ENCODE measurements around the gene FAM156B. TPM values are rescaled to one million over a fixed set of nuclear protein-coding genes. Genes with fewer than 3 reads are reported as not detected.
"Not testable (repeated sequence)": the region's sequence is repeated elsewhere in the genome, so short reads cannot be mapped to it uniquely, and the experiment has no call there.

FAM156B gene
- polyA plus RNA-seq, 1 experiment = 49.5 TPM

DNA sequence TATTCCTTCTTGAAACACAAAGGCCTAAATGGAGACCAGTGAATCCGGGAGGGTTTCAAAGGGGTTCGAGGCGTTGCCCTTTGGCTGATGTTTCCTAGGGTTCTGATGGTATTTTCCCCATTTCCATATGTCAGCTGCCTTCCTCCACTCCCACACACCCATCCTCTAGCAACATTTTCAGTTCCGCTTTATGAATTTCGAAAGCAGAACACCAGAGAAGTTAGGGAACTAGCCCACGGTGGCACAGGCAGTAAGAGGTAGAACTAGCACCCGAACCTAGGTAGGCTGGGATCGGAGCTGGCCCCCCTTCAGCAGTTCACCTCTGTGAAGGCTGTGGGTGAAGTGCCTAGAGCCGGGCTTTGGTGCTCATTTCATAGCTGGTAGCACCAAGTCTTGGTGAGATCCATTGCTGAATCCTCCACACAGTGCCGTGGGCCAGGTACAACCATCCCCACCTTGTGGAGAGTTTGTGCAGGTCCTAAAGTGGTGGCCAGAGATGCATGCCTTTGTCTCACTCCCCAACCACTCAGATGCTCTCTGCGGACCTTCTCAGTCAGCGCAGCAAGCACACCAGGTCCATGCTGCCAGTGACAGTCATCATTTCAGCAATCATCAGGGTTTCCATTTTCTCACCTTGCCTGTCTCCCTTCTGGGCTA lies 12.3 kb downstream of the FAM156B start:
- H3K36me3 ChIP-seq (ENCODE audit: control insufficient read depth, insufficient read depth, low read length); H3K4me3 ChIP-seq (ENCODE audit: low read depth, low read length); CTCF ChIA-PET; DNase-seq (ENCODE audit: low read depth); POLR2A ChIA-PET; H3K27me3 ChIP-seq (ENCODE audit: control insufficient read depth, insufficient read depth, low read length): not testable (repeated sequence)

DNA sequence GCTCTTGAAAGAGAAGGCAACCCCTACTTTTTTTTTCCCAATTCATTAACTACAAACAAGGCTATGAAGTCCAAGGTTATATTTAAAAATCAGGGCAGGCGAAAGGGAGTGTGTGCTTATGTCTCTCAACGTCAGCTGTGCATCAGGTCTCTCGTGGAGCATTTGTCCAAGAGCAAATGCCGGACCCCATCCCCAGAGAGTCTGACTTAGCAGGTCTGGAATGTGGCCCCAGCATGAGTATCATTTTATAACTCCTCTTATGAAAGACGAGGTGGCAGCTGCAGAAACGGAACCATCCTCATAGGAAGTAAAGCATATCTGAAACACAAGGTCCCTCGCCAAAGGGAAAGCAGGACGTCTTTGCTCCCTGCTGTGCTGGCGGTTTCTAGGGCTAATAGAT lies 16.6 kb downstream of the FAM156B start:
- POLR2A ChIA-PET; DNase-seq (ENCODE audit: low read depth); H3K27me3 ChIP-seq (ENCODE audit: control insufficient read depth, insufficient read depth, low read length); H3K36me3 ChIP-seq (ENCODE audit: control insufficient read depth, insufficient read depth, low read length); H3K4me3 ChIP-seq (ENCODE audit: low read depth, low read length); CTCF ChIA-PET: not testable (repeated sequence)

DNA sequence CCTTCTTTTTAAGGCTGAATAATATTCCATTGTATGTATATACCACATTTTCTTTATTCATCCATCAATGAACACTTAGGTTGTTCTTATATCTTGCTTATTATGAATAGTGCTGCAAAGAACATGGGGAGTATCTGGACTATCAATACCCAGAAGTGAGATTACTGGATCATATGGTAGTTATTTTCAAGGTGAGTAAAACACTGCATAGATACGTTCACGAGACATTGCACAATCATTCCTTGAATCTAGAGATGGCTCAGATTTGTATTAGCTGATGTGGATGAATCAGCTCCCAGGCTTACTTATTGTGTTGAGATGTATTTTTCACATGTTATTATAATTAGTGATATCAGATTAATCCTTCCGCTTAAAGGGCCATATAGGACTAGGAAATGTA lies 17.6 kb downstream of the FAM156B start:
- DNase-seq (ENCODE audit: low read depth); H3K36me3 ChIP-seq (ENCODE audit: control insufficient read depth, insufficient read depth, low read length); CTCF ChIA-PET; H3K4me3 ChIP-seq (ENCODE audit: low read depth, low read length); H3K27me3 ChIP-seq (ENCODE audit: control insufficient read depth, insufficient read depth, low read length); POLR2A ChIA-PET: not testable (repeated sequence)

DNA sequence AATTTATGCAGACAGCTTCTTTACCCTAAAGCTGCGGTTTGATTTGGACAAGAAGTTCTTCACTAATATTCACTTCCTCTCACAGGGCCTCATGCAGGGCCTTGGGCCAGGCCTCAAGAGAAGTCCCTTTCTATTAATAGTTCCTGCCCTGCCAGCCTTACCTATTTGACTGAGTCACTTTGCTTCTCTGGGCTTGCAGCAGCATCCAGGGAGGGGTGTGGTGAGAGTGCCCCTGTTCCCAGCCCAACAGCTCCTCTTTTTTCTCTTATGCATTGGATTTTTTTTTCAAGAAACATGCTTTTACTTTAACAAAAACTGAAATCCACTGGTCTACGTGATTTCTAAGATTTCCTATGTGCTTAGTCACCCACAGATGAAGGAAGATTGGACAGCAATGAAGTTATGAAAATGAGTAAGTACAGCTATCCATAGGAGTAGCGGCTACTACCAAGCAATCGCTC lies 26.7 kb downstream of the FAM156B start:
- TF ChIP-seq, protein P1, sequence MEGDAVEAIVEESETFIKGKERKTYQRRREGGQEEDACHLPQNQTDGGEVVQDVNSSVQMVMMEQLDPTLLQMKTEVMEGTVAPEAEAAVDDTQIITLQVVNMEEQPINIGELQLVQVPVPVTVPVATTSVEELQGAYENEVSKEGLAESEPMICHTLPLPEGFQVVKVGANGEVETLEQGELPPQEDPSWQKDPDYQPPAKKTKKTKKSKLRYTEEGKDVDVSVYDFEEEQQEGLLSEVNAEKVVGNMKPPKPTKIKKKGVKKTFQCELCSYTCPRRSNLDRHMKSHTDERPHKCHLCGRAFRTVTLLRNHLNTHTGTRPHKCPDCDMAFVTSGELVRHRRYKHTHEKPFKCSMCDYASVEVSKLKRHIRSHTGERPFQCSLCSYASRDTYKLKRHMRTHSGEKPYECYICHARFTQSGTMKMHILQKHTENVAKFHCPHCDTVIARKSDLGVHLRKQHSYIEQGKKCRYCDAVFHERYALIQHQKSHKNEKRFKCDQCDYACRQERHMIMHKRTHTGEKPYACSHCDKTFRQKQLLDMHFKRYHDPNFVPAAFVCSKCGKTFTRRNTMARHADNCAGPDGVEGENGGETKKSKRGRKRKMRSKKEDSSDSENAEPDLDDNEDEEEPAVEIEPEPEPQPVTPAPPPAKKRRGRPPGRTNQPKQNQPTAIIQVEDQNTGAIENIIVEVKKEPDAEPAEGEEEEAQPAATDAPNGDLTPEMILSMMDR (IDR thresholded peaks at IDR 0.05; ENCODE audit: insufficient read depth, low read depth, low read length) = no peak
- Histone ChIP-seq H3K27me3 (ENCODE audit: control insufficient read depth, insufficient read depth, low read length) (no peaks in the 10 kb centered on the region), H3K4me3 (ENCODE audit: low read depth, low read length) (no peak overlapping the region), H3K36me3 (ENCODE audit: control insufficient read depth, insufficient read depth, low read length) (no peaks in the 10 kb centered on the region)
- ChIA-PET POLR2A (no interaction called here), CTCF (interaction anchor here (1.8 kb wide), 1 partner anchor 66 kb away, joined by 5 read pairs; no protein-coding TSS in a partner anchor)
- no peak for DNase-seq (ENCODE audit: low read depth)

DNA sequence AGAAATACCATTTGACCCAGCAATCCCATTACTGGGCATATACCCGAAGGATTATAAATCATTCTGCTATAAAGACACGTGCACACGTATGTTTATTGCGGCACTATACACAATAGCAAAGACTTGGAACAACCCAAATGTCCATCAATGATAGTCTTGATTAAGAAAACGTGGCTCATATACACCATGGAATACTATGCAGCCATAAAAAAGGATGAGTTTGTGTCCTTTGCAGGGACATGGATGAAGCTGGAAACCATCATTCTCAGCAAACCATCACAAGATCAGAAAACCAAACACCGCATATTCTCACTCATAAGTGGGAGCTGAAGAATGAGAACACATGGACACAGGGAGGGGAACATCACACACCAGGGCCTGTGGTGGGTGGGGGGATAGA lies 33.1 kb downstream of the FAM156B start:
- POLR2A ChIA-PET; H3K27me3 ChIP-seq (ENCODE audit: control insufficient read depth, insufficient read depth, low read length); H3K4me3 ChIP-seq (ENCODE audit: low read depth, low read length); CTCF ChIA-PET; H3K36me3 ChIP-seq (ENCODE audit: control insufficient read depth, insufficient read depth, low read length); DNase-seq (ENCODE audit: low read depth): not testable (repeated sequence)

DNA sequence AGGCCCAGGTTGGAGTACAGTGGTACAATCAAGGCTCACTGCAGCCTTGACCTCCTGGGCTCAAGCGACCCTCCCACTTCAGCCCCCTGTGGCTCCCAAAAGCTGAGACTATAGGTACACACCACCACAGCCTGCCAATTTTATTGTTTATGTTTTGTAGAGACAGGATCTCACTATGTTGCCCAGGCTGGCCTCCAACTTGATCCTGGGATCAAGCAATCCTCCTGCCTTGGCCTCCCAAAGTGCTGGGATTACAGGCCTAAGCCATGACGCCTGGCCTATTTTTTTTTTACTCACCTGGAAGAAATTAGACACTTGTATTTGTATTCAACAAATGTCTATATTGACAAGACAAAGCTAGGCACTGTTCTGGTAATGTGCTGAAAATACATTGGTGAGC lies 36.1 kb downstream of the FAM156B start:
- POLR2A ChIA-PET = no interaction called here
- no peak overlapping the region for H3K4me3 ChIP-seq (ENCODE audit: low read depth, low read length)
- no peak for DNase-seq (ENCODE audit: low read depth)
- H3K27me3 ChIP-seq (ENCODE audit: control insufficient read depth, insufficient read depth, low read length) = no peaks in the 10 kb centered on the region
- TF ChIP-seq, protein P1 (IDR thresholded peaks at IDR 0.05; ENCODE audit: insufficient read depth, low read depth, low read length) = no peak
- CTCF ChIA-PET = no interaction called here
- H3K36me3 ChIP-seq (ENCODE audit: control insufficient read depth, insufficient read depth, low read length) = no peaks in the 10 kb centered on the region

DNA sequence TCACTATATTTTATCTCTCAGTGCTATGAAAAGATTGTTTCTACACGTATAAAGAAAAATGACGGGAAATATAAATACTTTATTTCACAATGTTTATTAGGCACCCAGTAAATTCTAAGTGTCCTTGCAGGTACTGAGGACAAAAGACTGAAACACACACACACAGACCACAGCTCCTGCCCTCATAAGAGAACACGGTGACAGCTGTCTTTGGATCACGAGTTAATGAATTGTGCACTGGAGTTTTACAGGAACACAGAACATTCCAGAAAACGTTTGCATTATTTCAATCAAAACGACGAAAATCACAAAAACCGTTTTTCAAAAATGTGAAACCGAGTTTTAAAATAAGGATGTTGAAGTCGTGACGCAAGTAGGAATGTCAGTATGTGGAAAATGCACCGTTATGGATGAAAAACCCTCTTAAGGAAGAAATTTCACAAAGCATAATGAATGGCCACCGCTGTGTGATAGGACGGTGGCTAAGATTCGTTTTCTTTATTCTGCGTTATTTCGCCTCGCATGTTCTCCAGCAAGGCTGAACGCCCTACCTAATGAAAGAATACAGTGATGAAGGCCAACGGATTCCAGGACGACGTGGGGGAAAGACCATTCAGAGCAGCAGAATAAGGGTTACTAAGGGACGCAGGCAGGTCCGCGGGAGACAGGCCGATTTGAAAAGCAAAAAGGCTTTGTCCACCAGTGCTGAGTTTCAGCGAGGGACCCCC lies 37.0 kb downstream of the FAM156B start:
- no peaks in the 10 kb centered on the region for H3K27me3 ChIP-seq (ENCODE audit: control insufficient read depth, insufficient read depth, low read length)
- no peak for DNase-seq (ENCODE audit: low read depth)
- CTCF ChIA-PET = no interaction called here
- H3K36me3 ChIP-seq (ENCODE audit: control insufficient read depth, insufficient read depth, low read length) = no peaks in the 10 kb centered on the region
- POLR2A ChIA-PET = no interaction called here
- TF ChIP-seq, protein P1 (IDR thresholded peaks at IDR 0.05; ENCODE audit: insufficient read depth, low read depth, low read length) = no peak
- H3K4me3 ChIP-seq (ENCODE audit: low read depth, low read length) = peak overlapping the region; percentile 60

Measured in BJ (cell line).